Right lobe of liver (tissue), 6 donors: ENCODE results near the gene NOTUM. TPM values are rescaled to one million over a fixed set of nuclear protein-coding genes. Genes with fewer than 3 reads are reported as not detected.
A peak's percentile ranks its signal among the peaks of the same experiment; 100 is the strongest.

Experiments used
- ATAC-seq, 4 donors: fragments of 200-7000 bp; cut with Tn5 transposase; one replicate each; pipeline ENCODE4 v1.9.1; 2020; ENCODE audit warnings: mild to moderate bottlenecking in 4 of 4, moderate library complexity in 4 of 4
- DNase-seq, 3 donors: peaks; one replicate each; pipeline ENCODE4 v3.0.0-alpha.2; 2020
- H3K27ac ChIP-seq, 3 donors: fragments of 200-600 bp; one replicate each; pipeline ENCODE4 v1.8.0; 2022
- H3K27me3 ChIP-seq, 2 donors: fragments of 200-600 bp; one replicate each; pipeline ENCODE4 v1.8.0; 2022
- H3K36me3 ChIP-seq, 4 donors: fragments of 200-600 bp; sonication (generic) in 1 of 4; one replicate each; pipeline versions ENCODE4 v1.5.1 to v1.8.0; 2017 to 2022; ENCODE audit warnings: control low read depth in 1 of 4
- H3K4me1 ChIP-seq, 4 donors: fragments of 200-600 bp; sonication (generic) in 1 of 4; one replicate each; pipeline versions ENCODE4 v1.5.1 to v1.8.0; 2017 to 2022; ENCODE audit warnings: control low read depth in 1 of 4
- H3K4me3 ChIP-seq, 3 donors: fragments of 200-600 bp; one replicate each; pipeline ENCODE4 v1.8.0; 2022
- H3K9me3 ChIP-seq, 4 donors: fragments of 200-600 bp; sonication (generic) in 1 of 4; one replicate each; pipeline versions ENCODE4 v1.5.1 to v1.8.0; 2017 to 2022; ENCODE audit warnings: control low read depth in 1 of 4
- POLR2A ChIP-seq: fragments of 450-650 bp; IDR thresholded peaks from one replicate; pipeline ENCODE4 v1.6.1; 2017; ENCODE audit warnings: antibody characterized with exemption, mild to moderate bottlenecking
- WGBS: methylation state at CpG from one replicate; pipeline ENCODE4 v1.1.6; 2018; ENCODE audit warnings: low coverage, low lambda C conversion rate; ENCODE audit not compliant: insufficient coverage; ENCODE audit errors: missing lambda C conversion rate; 5-methylcytosine and 5-hydroxymethylcytosine counted together
- intact Hi-C, 2 donors: fragments of 100-400 bp; cut with DNase I; formaldehyde crosslinking; loops; one replicate each; pipeline versions ENCODE4 v1.11.2 to v1.14.1; 2022
- total RNA-seq, 6 experiments: library from RNA; depleted of rRNA in 2 of 6; stranded (reverse); fragments of >200 nt in 2 of 6; fragmentation: NEBNext Ultra II Directional in 3 of 6; extraction: Animal tissue kit (Norgen Biotek cat#: 25700) in 3 of 6; gene quantifications; one replicate each; pipeline versions ENCODE4 v1.1.0 to v1.2.4, GENCODE V29; 2016 to 2023
- TF ChIP-seq, protein P1 (sequence below), 4 donors: fragments of 200-600 bp in 3 of 4; fragments of 450-650 bp in 1 of 4; IDR thresholded peaks; one replicate each; pipeline versions ENCODE4 v1.5.1 to v1.8.0; 2016 to 2022; ENCODE audit warnings: antibody characterized with exemption in 4 of 4, mild to moderate bottlenecking in 2 of 4
- donor health status: DM: no; HTN: yes; CAD: no.
- donor health status: DM: no; HTN: no; CAD: no.
- donor health status: DM: no; HTN: no; CAD: no.
- donor health status: DM: no; HTN: yes; CAD: no.
- donor health status: DM: no; HTN: yes; CAD: no.

Gene NOTUM
- total RNA-seq, 6 experiments from 2014 or later: 1.2 to 7.6 (median 3.0) TPM

DNA sequence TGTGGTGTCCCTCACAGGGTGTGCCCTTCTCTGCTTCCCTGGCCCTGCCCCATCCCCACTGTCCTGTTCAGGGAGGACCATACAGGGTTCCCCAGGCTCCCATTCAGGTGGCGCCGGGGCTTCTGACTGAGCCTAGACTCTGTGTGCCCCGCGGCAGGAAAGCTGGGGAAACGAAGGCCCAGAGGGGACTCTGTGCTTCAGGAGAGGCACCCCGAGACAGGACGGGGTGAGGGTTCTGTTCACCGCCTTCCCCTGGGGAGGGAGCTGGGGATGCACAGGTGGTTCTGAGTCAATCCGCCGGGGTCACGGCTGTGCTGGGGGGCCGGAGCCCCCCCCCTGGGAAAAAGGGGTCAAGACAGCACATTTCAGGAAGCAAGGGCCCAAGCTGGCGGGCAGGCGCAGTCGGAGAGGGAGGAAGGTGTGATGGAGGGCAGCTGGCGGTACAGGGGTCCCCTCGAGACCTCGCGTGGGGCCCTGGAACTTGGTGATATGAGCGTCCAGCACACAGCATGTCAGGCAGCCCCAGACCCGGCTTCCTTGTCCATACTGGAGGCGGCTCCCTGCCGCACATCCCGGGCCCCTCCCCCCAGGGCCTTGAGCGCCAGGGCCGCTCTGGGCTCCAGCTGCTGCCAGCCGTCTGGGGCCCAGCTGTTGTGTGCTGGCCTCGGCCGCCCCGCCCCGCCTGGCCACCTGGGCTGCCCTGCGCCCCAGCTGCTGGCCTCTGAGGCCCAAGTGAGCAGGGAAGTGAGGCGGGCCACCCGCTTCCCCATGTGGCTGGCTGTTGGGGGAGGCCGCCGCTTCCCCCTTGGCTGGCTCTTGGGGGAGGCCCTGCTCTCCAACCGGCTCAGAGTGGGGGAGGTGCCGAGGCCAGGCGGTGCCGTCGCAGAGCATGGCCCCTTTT, 5.6 kb upstream of the NOTUM start:
- no peak overlapping the region for H3K4me3 ChIP-seq

DNA sequence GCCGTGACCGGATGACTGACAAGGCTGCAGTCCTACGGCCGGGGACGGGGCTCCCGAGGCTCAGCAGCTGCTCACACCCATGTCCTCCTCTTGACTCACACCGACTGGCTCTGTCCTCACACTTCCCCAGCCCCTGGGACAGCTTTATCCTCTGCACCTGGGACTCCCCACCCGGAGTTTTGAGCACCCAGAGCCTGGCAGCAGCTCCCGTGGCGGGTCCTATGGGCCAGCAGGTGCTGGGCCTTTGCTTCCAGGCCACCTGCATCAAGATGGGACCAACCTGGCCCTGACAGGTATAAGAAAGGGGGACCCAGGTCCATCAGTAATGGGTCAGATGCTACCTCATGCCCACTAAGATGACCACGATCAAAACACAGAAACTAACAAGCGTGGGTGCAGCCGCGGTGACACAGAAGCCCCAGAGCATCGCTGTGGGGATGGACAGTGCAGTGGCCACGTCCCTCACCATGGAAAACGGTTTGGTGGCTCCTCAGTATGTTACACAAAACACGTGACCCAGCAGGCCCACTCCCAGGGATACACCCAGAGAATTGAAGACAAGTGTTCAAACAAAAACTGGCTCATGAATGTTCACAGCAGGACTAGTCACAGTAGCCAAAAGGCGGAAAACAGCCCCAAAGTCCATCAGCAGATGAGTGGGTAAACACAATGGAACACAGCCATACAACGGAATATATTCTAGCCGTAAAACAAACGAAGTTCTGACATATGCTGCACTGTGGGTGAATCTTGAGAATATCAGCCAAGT, 3.3 kb upstream of the NOTUM start:
- intact Hi-C loops: loop anchor here in 1 of 2 donors (5.0 kb wide), 1 partner anchor 53 kb away; no protein-coding TSS in a partner anchor
- no peak for TF ChIP-seq POLR2A
- TF ChIP-seq, protein P1, sequence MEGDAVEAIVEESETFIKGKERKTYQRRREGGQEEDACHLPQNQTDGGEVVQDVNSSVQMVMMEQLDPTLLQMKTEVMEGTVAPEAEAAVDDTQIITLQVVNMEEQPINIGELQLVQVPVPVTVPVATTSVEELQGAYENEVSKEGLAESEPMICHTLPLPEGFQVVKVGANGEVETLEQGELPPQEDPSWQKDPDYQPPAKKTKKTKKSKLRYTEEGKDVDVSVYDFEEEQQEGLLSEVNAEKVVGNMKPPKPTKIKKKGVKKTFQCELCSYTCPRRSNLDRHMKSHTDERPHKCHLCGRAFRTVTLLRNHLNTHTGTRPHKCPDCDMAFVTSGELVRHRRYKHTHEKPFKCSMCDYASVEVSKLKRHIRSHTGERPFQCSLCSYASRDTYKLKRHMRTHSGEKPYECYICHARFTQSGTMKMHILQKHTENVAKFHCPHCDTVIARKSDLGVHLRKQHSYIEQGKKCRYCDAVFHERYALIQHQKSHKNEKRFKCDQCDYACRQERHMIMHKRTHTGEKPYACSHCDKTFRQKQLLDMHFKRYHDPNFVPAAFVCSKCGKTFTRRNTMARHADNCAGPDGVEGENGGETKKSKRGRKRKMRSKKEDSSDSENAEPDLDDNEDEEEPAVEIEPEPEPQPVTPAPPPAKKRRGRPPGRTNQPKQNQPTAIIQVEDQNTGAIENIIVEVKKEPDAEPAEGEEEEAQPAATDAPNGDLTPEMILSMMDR (IDR thresholded peaks at IDR 0.05): no peak
- H3K4me1 ChIP-seq: peaks cover 0 to 27% (median 7%) of the 10 kb centered on the region in 4 donors
- no peak overlapping the region for H3K4me3 ChIP-seq
- H3K36me3 ChIP-seq: no peaks in the 10 kb centered on the region
- H3K9me3 ChIP-seq: no peaks in the 10 kb centered on the region
- DNase-seq (no peak), ATAC-seq (no peak)
- WGBS: 58% methylated on average over 12 of the region's 22 CpGs
- no peaks in the 10 kb centered on the region for H3K27me3 ChIP-seq
- H3K27ac ChIP-seq: no peak overlapping the region

More for the DNA sequence above, 5.6 kb upstream of the NOTUM start:
- intact Hi-C loops: no loop called here
- 19% methylated on average over 3 of the region's 41 CpGs for WGBS
- no peak for TF ChIP-seq POLR2A
- TF ChIP-seq, protein P1 (IDR thresholded peaks at IDR 0.05): no peak
- Histone ChIP-seq H3K27ac (no peak overlapping the region), H3K4me1 (peaks cover 0 to 18% (median 7%) of the 10 kb centered on the region in 4 donors), H3K36me3 (no peaks in the 10 kb centered on the region), H3K27me3 (no peaks in the 10 kb centered on the region), H3K9me3 (no peaks in the 10 kb centered on the region)
- DNase-seq (peak in 1 of 3 donors; percentile 60), ATAC-seq (peak; percentile 8 to 56 (median 42))

DNA sequence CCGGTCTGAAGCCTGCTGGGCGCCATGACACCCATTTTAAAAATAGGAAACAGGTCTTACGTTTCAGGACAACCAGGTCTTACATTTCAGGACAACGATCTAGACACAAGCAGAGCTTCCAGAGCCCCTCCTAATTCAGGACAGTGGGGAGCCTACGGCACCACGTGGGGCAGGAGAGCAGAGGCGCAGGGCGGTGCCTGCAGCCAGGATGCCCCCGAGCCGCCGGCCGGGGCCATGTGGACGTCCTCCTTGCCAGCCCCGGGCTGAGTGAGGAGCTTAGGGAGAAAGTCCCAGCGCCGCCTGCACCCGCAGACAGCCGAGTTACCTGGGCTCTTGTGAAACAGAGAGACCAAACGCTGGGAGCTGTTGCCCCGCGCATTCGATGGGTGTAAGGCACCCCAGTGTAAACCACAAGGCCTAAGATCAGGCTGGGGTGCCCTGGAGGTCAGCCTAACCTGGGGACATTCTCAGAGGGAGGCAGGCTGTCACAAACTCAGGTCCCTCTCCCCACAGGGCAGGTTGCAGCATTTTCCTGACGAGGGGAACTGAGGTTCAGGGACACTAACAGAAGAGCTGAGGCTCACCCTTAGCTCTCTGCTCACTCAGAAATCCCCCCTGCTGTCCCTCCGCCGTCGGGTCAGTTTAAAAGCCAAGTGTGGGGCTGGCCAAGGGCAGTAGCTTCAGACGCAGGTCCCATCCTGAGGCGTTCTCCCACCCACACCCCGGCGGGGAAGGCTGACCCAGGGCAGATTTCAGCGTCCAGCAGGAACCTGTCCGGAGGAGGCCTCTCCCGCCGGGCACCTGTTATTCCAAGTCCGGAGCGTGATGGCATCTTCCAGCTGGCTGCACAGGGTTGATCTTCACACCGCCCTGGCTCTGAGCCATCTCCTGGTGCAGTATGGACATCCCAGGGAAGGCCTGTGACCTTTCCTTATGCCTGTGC, 1.8 kb upstream of the NOTUM start:
- 48% methylated on average over 7 of the region's 37 CpGs for WGBS
- TF ChIP-seq, protein P1 (IDR thresholded peaks at IDR 0.05): no peak
- TF ChIP-seq POLR2A: no peak
- H3K36me3 ChIP-seq: no peaks in the 10 kb centered on the region
- H3K4me1 ChIP-seq: peaks cover 0 to 23% (median 4%) of the 10 kb centered on the region in 4 donors
- H3K4me3 ChIP-seq: no peak overlapping the region
- intact Hi-C loops: loop anchor here in 1 of 2 donors (5.0 kb wide), 1 partner anchor 55 kb away; no protein-coding TSS in a partner anchor
- H3K9me3 ChIP-seq: no peaks in the 10 kb centered on the region
- no peak overlapping the region for H3K27ac ChIP-seq
- no peaks in the 10 kb centered on the region for H3K27me3 ChIP-seq
- peak in 1 of 3 donors; percentile 72 for DNase-seq
- no peak for ATAC-seq
